ENCODE results near the gene GATA2. TPM values are rescaled to one million over a fixed set of nuclear protein-coding genes. Genes with fewer than 3 reads are reported as not detected.

GATA2 gene
- total RNA-seq, 1 donor from 2014 or later = not detected

- no peaks in the 10 kb centered on the region for H3K9me3 Mint-ChIP-seq
- peak overlapping the region; percentile 3 for H3K4me3 Mint-ChIP-seq
- POLR2A ChIA-PET = no interaction called here
- peaks cover 60% of the 10 kb centered on the region for H3K27me3 Mint-ChIP-seq
- DNase-seq (no peak), ATAC-seq (ENCODE audit: low read depth) (no peak)
- H3K36me3 Mint-ChIP-seq (ENCODE audit: low read depth) = no peaks in the 10 kb centered on the region
- TF ChIP-seq, protein P1, sequence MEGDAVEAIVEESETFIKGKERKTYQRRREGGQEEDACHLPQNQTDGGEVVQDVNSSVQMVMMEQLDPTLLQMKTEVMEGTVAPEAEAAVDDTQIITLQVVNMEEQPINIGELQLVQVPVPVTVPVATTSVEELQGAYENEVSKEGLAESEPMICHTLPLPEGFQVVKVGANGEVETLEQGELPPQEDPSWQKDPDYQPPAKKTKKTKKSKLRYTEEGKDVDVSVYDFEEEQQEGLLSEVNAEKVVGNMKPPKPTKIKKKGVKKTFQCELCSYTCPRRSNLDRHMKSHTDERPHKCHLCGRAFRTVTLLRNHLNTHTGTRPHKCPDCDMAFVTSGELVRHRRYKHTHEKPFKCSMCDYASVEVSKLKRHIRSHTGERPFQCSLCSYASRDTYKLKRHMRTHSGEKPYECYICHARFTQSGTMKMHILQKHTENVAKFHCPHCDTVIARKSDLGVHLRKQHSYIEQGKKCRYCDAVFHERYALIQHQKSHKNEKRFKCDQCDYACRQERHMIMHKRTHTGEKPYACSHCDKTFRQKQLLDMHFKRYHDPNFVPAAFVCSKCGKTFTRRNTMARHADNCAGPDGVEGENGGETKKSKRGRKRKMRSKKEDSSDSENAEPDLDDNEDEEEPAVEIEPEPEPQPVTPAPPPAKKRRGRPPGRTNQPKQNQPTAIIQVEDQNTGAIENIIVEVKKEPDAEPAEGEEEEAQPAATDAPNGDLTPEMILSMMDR (IDR thresholded peaks at IDR 0.05) = no peak
- CTCF ChIA-PET = interaction anchor here (0.6 to 2.5 kb wide), 3 partner anchors 9 to 403 kb away, joined by 3 to 9 read pairs (median 3); no protein-coding TSS in a partner anchor
- no peak overlapping the region for H3K27ac Mint-ChIP-seq
- intact Hi-C loops (cut with micrococcal nuclease) = loop anchor here (1.0 to 2.0 kb wide), 2 partner anchors 271 to 423 kb away; no protein-coding TSS in a partner anchor
- peaks cover 8% of the 10 kb centered on the region for H3K4me1 Mint-ChIP-seq
These were observed 5.2 kb upstream of the GATA2 start for GRCh38 chr3:128498127-128498626.

GRCh38 chr3:128497305-128498126 is 4.5 kb upstream of the GATA2 start:
- POLR2A ChIA-PET = no interaction called here
- intact Hi-C loops (cut with micrococcal nuclease) = loop anchor here (1.0 to 2.0 kb wide), 4 partner anchors 71 to 422 kb away; no protein-coding TSS in a partner anchor
- CTCF ChIA-PET = interaction anchor here (0.6 to 2.5 kb wide), 3 partner anchors 9 to 402 kb away, joined by 3 to 9 read pairs (median 3); no protein-coding TSS in a partner anchor
- H3K4me1 Mint-ChIP-seq = peaks cover 10% of the 10 kb centered on the region
- no peaks in the 10 kb centered on the region for H3K36me3 Mint-ChIP-seq (ENCODE audit: low read depth)
- DNase-seq = peak; percentile 62
- TF ChIP-seq, protein P1 (IDR thresholded peaks at IDR 0.05) = no peak
- H3K27me3 Mint-ChIP-seq = peaks cover 59% of the 10 kb centered on the region
- H3K4me3 Mint-ChIP-seq = peak overlapping the region; percentile 74
- H3K9me3 Mint-ChIP-seq = no peaks in the 10 kb centered on the region
- peak; percentile 52 for ATAC-seq (ENCODE audit: low read depth)
- H3K27ac Mint-ChIP-seq = no peak overlapping the region

DNA sequence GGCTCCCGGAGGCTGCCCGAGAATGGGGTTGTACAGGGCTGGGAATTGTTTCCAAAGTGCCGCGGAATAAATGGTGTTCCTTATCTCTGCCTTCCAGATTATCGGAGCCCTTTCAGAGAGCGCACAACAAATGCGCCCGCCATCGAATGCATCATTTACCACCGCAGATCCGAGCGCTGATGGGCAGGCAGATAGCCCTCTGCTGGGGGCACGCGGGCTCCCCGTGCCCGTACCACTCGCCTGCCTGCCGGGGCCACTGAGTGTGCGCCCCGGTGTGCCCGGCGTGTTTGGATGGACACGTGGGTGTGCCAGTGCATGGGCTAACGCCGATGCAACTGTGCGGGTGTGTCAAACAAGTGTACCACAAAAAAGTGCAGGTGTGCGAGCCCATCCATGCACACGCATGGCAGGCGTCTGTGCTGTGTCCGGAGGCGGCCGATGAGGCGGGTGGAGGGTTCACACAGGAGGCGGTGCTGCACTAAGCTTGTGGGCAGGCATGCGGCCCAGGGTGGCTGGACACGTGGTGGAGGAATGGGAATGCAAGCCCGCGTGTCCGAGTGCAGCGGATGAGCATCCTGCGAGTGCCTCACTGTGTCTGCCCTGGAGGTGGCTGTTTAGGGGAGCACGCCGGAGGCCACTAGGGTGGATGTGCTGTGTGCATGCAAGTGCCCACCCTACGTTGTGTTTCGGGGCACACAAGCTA is 3.8 kb upstream of the GATA2 start:
- Mint-ChIP-seq H3K4me1 (peaks cover 15% of the 10 kb centered on the region), H3K27me3 (peaks cover 61% of the 10 kb centered on the region), H3K27ac (no peak overlapping the region), H3K4me3 (peak overlapping the region; percentile 74), H3K36me3 (ENCODE audit: low read depth) (no peaks in the 10 kb centered on the region), H3K9me3 (no peaks in the 10 kb centered on the region)
- ChIA-PET CTCF (interaction anchor here (1.3 to 2.5 kb wide), 2 partner anchors 10 to 401 kb away, joined by 3 to 9 read pairs; no protein-coding TSS in a partner anchor), POLR2A (no interaction called here)
- TF ChIP-seq, protein P1 (IDR thresholded peaks at IDR 0.05) = no peak
- no peak for DNase-seq
- ATAC-seq (ENCODE audit: low read depth) = no peak
- intact Hi-C loops (cut with micrococcal nuclease) = loop anchor here (1.0 kb wide), 2 partner anchors 70 to 401 kb away; no protein-coding TSS in a partner anchor

- peak overlapping the region; percentile 1 for H3K4me3 Mint-ChIP-seq
- TF ChIP-seq, protein P1 (IDR thresholded peaks at IDR 0.05) = no peak
- no peak for DNase-seq
- CTCF ChIA-PET = no interaction called here
- no peaks in the 10 kb centered on the region for H3K9me3 Mint-ChIP-seq
- ATAC-seq (ENCODE audit: low read depth) = no peak
- H3K36me3 Mint-ChIP-seq (ENCODE audit: low read depth) = no peaks in the 10 kb centered on the region
- H3K27ac Mint-ChIP-seq = no peak overlapping the region
- peaks cover 61% of the 10 kb centered on the region for H3K27me3 Mint-ChIP-seq
- H3K4me1 Mint-ChIP-seq = peaks cover 19% of the 10 kb centered on the region
- POLR2A ChIA-PET = no interaction called here
- intact Hi-C loops (cut with micrococcal nuclease) = no loop called here
These were observed 3.1 kb upstream of the GATA2 start for GRCh38 chr3:128496019-128496601.

Measured in activated B cell treated with CpG ODN at 0.5 μM for 24 hours (primary cell).